Choroid plexus epithelial cell (primary cell): ENCODE results near the gene TMEM131.

Source experiments
- DNase-seq: peaks from one replicate; pipeline ENCODE4 v3.0.0-alpha.2; 2010; ENCODE audit warnings: low read depth
- H3K4me3 ChIP-seq: 2 replicates; pipeline ENCODE4 v1.5.1; 2011; ENCODE audit warnings: low read depth, mild to moderate bottlenecking, control low read depth, low read length, moderate library complexity
- CTCF ChIP-seq: conservative IDR thresholded peaks from 2 replicates; pipeline ENCODE4 v1.5.1; 2011; ENCODE audit warnings: low read depth, mild to moderate bottlenecking, control low read depth, inconsistent platforms, low read length, moderate library complexity

The TMEM131 gene

GRCh38 chr2:97798416-97798815 lies 197.3 kb downstream of the TMEM131 start:
- DNase-seq, result no peak
- no peak for TF ChIP-seq CTCF
- H3K4me3 ChIP-seq, result no peak overlapping the region

GRCh38 chr2:97797355-97797754 lies 198.4 kb downstream of the TMEM131 start:
- no peak overlapping the region for H3K4me3 ChIP-seq
- no peak for DNase-seq
- no peak for TF ChIP-seq CTCF

GRCh38 chr2:97796465-97797126 lies 199.2 kb downstream of the TMEM131 start:
- H3K4me3 ChIP-seq, result no peak overlapping the region
- no peak for TF ChIP-seq CTCF
- no peak for DNase-seq

- no peak for DNase-seq
- H3K4me3 ChIP-seq, result no peak overlapping the region
- no peak for TF ChIP-seq CTCF
These were observed 203.3 kb downstream of the TMEM131 start for GRCh38 chr2:97792416-97792815.

- TF ChIP-seq CTCF, result no peak
- no peak overlapping the region for H3K4me3 ChIP-seq
- no peak for DNase-seq
These were observed 206.6 kb downstream of the TMEM131 start for GRCh38 chr2:97788986-97789644.

- no peak overlapping the region for H3K4me3 ChIP-seq
- DNase-seq, result no peak
- no peak for TF ChIP-seq CTCF
These were observed 209.9 kb downstream of the TMEM131 start for GRCh38 chr2:97785818-97786217.

GRCh38 chr2:97784953-97785352 lies 210.8 kb downstream of the TMEM131 start:
- DNase-seq, result no peak
- no peak for TF ChIP-seq CTCF
- H3K4me3 ChIP-seq, result no peak overlapping the region
